Mesothelial cell of epicardium (in vitro differentiated cells): Measurements from ENCODE around the gene CMYA5. TPM values are rescaled to one million over a fixed set of nuclear protein-coding genes. Genes with fewer than 3 reads are reported as not detected.

Experiments used
- DNase-seq, 2 experiments: peaks; one replicate each; pipeline ENCODE4 v3.0.0; 2021; ENCODE audit warnings: low spot score in 2 of 2; ENCODE audit not compliant: unreplicated experiment in 2 of 2
- H3K27ac Mint-ChIP-seq: 2 replicates; pipeline ENCODE4 v1.8.0; 2021; ENCODE audit warnings: mixed read lengths
- H3K27me3 Mint-ChIP-seq: 2 replicates; pipeline ENCODE4 v1.8.0; 2021; ENCODE audit warnings: low read depth, mixed read lengths
- H3K36me3 Mint-ChIP-seq: 2 replicates; pipeline ENCODE4 v1.8.0; 2021; ENCODE audit warnings: mixed read lengths
- H3K4me1 Mint-ChIP-seq: 2 replicates; pipeline ENCODE4 v1.8.0; 2021; ENCODE audit warnings: mixed read lengths
- H3K4me3 Mint-ChIP-seq: 2 replicates; pipeline ENCODE4 v1.8.0; 2021; ENCODE audit warnings: mild to moderate bottlenecking, moderate library complexity, mixed read lengths
- H3K9me3 Mint-ChIP-seq: 2 replicates; pipeline ENCODE4 v1.8.0; 2021; ENCODE audit warnings: mixed read lengths
- total RNA-seq: library from RNA; stranded (reverse); gene quantifications from 3 replicates; pipeline ENCODE4 v1.2.1, GENCODE V29; 2021
- TF ChIP-seq, protein P1 (sequence below): fragments of 200-600 bp; sonication (generic); IDR thresholded peaks from one replicate; pipeline ENCODE4 v1.5.0; 2021; ENCODE audit warnings: antibody characterized with exemption; ENCODE audit not compliant: unreplicated experiment

The CMYA5 gene
- total RNA-seq, 1 donor from 2014 or later, result 6.5 TPM

GRCh38 chr5:79793304-79793703, 103.7 kb downstream of the CMYA5 start:
- H3K4me1 Mint-ChIP-seq, result peaks cover 11% of the 10 kb centered on the region
- H3K36me3 Mint-ChIP-seq, result peaks cover 28% of the 10 kb centered on the region
- no peaks in the 10 kb centered on the region for H3K27me3 Mint-ChIP-seq
- TF ChIP-seq, protein P1, sequence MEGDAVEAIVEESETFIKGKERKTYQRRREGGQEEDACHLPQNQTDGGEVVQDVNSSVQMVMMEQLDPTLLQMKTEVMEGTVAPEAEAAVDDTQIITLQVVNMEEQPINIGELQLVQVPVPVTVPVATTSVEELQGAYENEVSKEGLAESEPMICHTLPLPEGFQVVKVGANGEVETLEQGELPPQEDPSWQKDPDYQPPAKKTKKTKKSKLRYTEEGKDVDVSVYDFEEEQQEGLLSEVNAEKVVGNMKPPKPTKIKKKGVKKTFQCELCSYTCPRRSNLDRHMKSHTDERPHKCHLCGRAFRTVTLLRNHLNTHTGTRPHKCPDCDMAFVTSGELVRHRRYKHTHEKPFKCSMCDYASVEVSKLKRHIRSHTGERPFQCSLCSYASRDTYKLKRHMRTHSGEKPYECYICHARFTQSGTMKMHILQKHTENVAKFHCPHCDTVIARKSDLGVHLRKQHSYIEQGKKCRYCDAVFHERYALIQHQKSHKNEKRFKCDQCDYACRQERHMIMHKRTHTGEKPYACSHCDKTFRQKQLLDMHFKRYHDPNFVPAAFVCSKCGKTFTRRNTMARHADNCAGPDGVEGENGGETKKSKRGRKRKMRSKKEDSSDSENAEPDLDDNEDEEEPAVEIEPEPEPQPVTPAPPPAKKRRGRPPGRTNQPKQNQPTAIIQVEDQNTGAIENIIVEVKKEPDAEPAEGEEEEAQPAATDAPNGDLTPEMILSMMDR, result no peak
- no peak overlapping the region for H3K27ac Mint-ChIP-seq
- no peak for DNase-seq
- H3K4me3 Mint-ChIP-seq, result no peak overlapping the region
- no peaks in the 10 kb centered on the region for H3K9me3 Mint-ChIP-seq

GRCh38 chr5:79793722-79794121, 104.1 kb downstream of the CMYA5 start:
- H3K27me3 Mint-ChIP-seq, result no peaks in the 10 kb centered on the region
- H3K27ac Mint-ChIP-seq, result no peak overlapping the region
- TF ChIP-seq, protein P1, result no peak
- no peaks in the 10 kb centered on the region for H3K9me3 Mint-ChIP-seq
- H3K4me1 Mint-ChIP-seq, result peaks cover 11% of the 10 kb centered on the region
- no peak overlapping the region for H3K4me3 Mint-ChIP-seq
- H3K36me3 Mint-ChIP-seq, result peaks cover 26% of the 10 kb centered on the region
- DNase-seq, result no peak

- H3K27ac Mint-ChIP-seq, result no peak overlapping the region
- H3K27me3 Mint-ChIP-seq, result no peaks in the 10 kb centered on the region
- H3K9me3 Mint-ChIP-seq, result no peaks in the 10 kb centered on the region
- TF ChIP-seq, protein P1, result no peak
- no peak overlapping the region for H3K4me3 Mint-ChIP-seq
- H3K36me3 Mint-ChIP-seq, result peaks cover 22% of the 10 kb centered on the region
- peaks cover 11% of the 10 kb centered on the region for H3K4me1 Mint-ChIP-seq
- no peak for DNase-seq
These were observed 104.7 kb downstream of the CMYA5 start for GRCh38 chr5:79794347-79794746.

- DNase-seq, result no peak
- Mint-ChIP-seq H3K9me3 (no peaks in the 10 kb centered on the region), H3K4me1 (peaks cover 11% of the 10 kb centered on the region), H3K4me3 (no peak overlapping the region), H3K27ac (no peak overlapping the region), H3K27me3 (no peaks in the 10 kb centered on the region), H3K36me3 (peaks cover 11% of the 10 kb centered on the region)
- TF ChIP-seq, protein P1, result no peak
These were observed 106.2 kb downstream of the CMYA5 start for GRCh38 chr5:79795764-79796398.

- Mint-ChIP-seq H3K27ac (no peak overlapping the region), H3K27me3 (no peaks in the 10 kb centered on the region), H3K4me3 (no peak overlapping the region), H3K36me3 (peaks cover 10% of the 10 kb centered on the region), H3K4me1 (peaks cover 8% of the 10 kb centered on the region), H3K9me3 (no peaks in the 10 kb centered on the region)
- TF ChIP-seq, protein P1, result no peak
- no peak for DNase-seq
These were observed 109.4 kb downstream of the CMYA5 start for GRCh38 chr5:79798893-79799590.
